ENCODE data around the gene GGA2.

DNA sequence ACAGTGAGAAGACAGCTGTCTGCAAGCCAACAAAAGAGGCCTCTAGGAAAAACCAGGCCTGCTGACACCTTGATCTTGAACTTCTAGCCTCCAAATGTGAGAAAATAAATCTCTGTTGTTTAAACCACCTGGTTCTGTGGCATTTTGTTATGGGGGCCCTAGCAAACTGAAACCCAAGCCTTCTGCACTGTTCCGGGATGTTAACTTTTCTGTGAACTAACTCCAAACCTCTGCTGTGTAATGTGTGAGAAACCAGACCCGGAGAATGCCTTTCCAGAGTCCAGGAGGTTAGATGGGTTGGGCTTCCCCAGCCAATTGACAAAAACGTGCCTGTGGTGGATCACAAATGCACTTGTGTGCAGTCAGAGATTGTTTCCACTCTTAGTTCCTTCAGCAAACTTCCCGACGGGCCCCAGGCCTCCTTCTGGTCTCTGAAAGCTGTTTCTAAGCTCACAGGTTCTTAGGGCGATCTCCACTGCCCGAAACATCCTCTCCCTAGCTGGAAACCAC lies 13.6 kb upstream of the GGA2 start:
- TF ChIP-seq EP300 (IDR thresholded peaks at IDR 0.05; ENCODE audit: borderline replicate concordance) (no peak), TEAD4 (IDR thresholded peaks at IDR 0.05) (no peak), RAD21 (IDR thresholded peaks at IDR 0.05; ENCODE audit: low read depth) (no peak), YY1 (IDR thresholded peaks at IDR 0.05; ENCODE audit: low read depth) (no peak)
